Endothelial cell of umbilical vein (primary cell): ENCODE measurements around the gene TJP3. TPM values are rescaled to one million over a fixed set of nuclear protein-coding genes. Genes with fewer than 3 reads are reported as not detected.

ENCODE experiments used
- BruUV-seq: library from RNA; stranded (reverse); fragments of 400-500 nt; replicated peaks from 2 replicates; lab custom pipeline; 2021; lab: Mats Ljungman, UMichigan
- CTCF ChIA-PET: fragments of 300-600, 350-600 bp; sonication (Branson Sonifier 250); formaldehyde crosslinking; loops from one replicate; lab custom pipeline; 2021; ENCODE audit warnings: antibody characterized with exemption, inconsistent platforms; lab: Charles Lee
- POLR2A ChIA-PET: fragments of 300-600, 350-600 bp; sonication (Branson Sonifier 250); formaldehyde crosslinking; loops from one replicate; lab custom pipeline; 2021; ENCODE audit warnings: antibody characterized with exemption, inconsistent platforms; lab: Charles Lee
- DNase-seq: peaks from one replicate; pipeline ENCODE4 v3.0.0-alpha.2; 2011; ENCODE audit warnings: low read depth, low spot score
- FAIRE-seq: peaks from 2 replicates; lab custom pipeline; 2011; peaks lifted over from hg19 to GRCh38; lab: Jason Lieb, UNC
- H2AFZ ChIP-seq: 2 replicates; pipeline ENCODE4 v1.6.0; 2012; ENCODE audit warnings: low read depth, low read length, control low read depth, inconsistent platforms
- H3K27ac ChIP-seq: 2 replicates; pipeline ENCODE4 v1.5.1; 2011; ENCODE audit warnings: low read depth, mild to moderate bottlenecking, control low read depth, low read length, moderate library complexity; ENCODE audit not compliant: insufficient read depth
- H3K27me3 ChIP-seq, 2 experiments: 2 replicates each; pipeline versions ENCODE4 v1.6.0 to v1.6.1; 2011; ENCODE audit warnings: low read length in 2 of 2, mixed read lengths in 1 of 2; ENCODE audit not compliant: control insufficient read depth in 2 of 2, insufficient read depth in 2 of 2
- H3K36me3 ChIP-seq, 2 experiments: 2 replicates in 1 of 2; 3 replicates in 1 of 2; pipeline ENCODE4 v1.5.1; 2011; ENCODE audit warnings: low read length in 2 of 2, mild to moderate bottlenecking in 1 of 2, moderate library complexity in 1 of 2; ENCODE audit not compliant: control insufficient read depth in 2 of 2, insufficient read depth in 2 of 2; ENCODE audit errors: extremely low read depth in 1 of 2
- H3K4me1 ChIP-seq: 3 replicates; pipeline ENCODE4 v1.5.1; 2011; ENCODE audit warnings: mild to moderate bottlenecking, low read length; ENCODE audit not compliant: control insufficient read depth, insufficient read depth; ENCODE audit errors: extremely low read depth
- H3K4me2 ChIP-seq: 2 replicates; pipeline ENCODE4 v1.6.1; 2011; ENCODE audit warnings: low read length, control low read depth, mixed read lengths; ENCODE audit not compliant: insufficient read depth
- H3K4me3 ChIP-seq, 3 experiments: fragments of 200-600 bp in 1 of 3; sonication (generic), shearing (Covaris generic) in 1 of 3; replicated peaks in 1 of 3; 2 replicates each; pipeline ENCODE4 v1.5.1; 2011 to 2016; ENCODE audit warnings: control low read depth in 3 of 3, low read length in 3 of 3, mild to moderate bottlenecking in 2 of 3, inconsistent platforms in 1 of 3, low read depth in 1 of 3, moderate library complexity in 1 of 3; ENCODE audit not compliant: insufficient read depth in 1 of 3
- H3K79me2 ChIP-seq: 2 replicates; pipeline ENCODE4 v1.6.0; 2012; ENCODE audit warnings: low read length, inconsistent platforms; ENCODE audit not compliant: control insufficient read depth, insufficient read depth
- H3K9ac ChIP-seq: replicated peaks from 2 replicates; pipeline ENCODE3; 2011; ENCODE audit warnings: low read length, control low read depth; ENCODE audit not compliant: insufficient read depth; ENCODE audit errors: extremely low read depth
- H3K9me1 ChIP-seq: replicated peaks from 3 replicates; pipeline ENCODE4 v1.6.0; 2011; ENCODE audit warnings: mild to moderate bottlenecking, low read length; ENCODE audit not compliant: control insufficient read depth, insufficient read depth; ENCODE audit errors: extremely low read depth
- H3K9me3 ChIP-seq: replicated peaks from 2 replicates; pipeline ENCODE4 v1.5.1; 2012; ENCODE audit warnings: low read length, inconsistent platforms; ENCODE audit not compliant: control insufficient read depth, insufficient read depth
- H4K20me1 ChIP-seq: replicated peaks from 2 replicates; pipeline ENCODE3; 2011; ENCODE audit warnings: mild to moderate bottlenecking, low read length; ENCODE audit not compliant: control insufficient read depth, insufficient read depth; ENCODE audit errors: extremely low read depth
- CTCF ChIP-seq, 2 donors: IDR thresholded peaks; 1 replicate in 1 of 2; 2 replicates in 1 of 2; pipeline ENCODE4 v1.5.1; 2011; ENCODE audit warnings: low read length in 2 of 2, mild to moderate bottlenecking in 2 of 2, moderate library complexity in 2 of 2, control low read depth in 1 of 2, inconsistent platforms in 1 of 2, low read depth in 1 of 2; ENCODE audit not compliant: insufficient read depth in 1 of 2; ENCODE audit errors: extremely low read depth in 1 of 2
- EZH2 ChIP-seq: IDR thresholded peaks from 2 replicates; pipeline ENCODE4 v1.6.1; 2012; ENCODE audit warnings: borderline replicate concordance, low read depth, mild to moderate bottlenecking, moderate library complexity, low read length, inconsistent platforms; ENCODE audit not compliant: severe bottlenecking
- FOS ChIP-seq: IDR thresholded peaks from 2 replicates; pipeline ENCODE4 v1.6.1; 2011; ENCODE audit warnings: mild to moderate bottlenecking, low read length, moderate library complexity, borderline replicate concordance; ENCODE audit not compliant: insufficient read depth
- GATA2 ChIP-seq: IDR thresholded peaks from 2 replicates; pipeline ENCODE4 v1.7.0; 2011; ENCODE audit warnings: low read depth, mild to moderate bottlenecking, moderate library complexity, mixed read lengths, low read length; ENCODE audit not compliant: insufficient read length, insufficient read depth
- JUN ChIP-seq: IDR thresholded peaks from 2 replicates; pipeline ENCODE4 v1.6.1; 2011; ENCODE audit warnings: borderline replicate concordance, low read depth; ENCODE audit not compliant: insufficient read length, insufficient read depth
- MAX ChIP-seq: IDR thresholded peaks from 2 replicates; pipeline ENCODE4 v1.6.1; 2011; ENCODE audit not compliant: insufficient read depth, insufficient read length
- MYC ChIP-seq: IDR thresholded peaks from one replicate; pipeline ENCODE4 v1.6.1; 2011; ENCODE audit warnings: mild to moderate bottlenecking, low read depth, low read length
- POLR2A ChIP-seq: IDR thresholded peaks from 2 replicates; pipeline ENCODE4 v1.6.1; 2012; ENCODE audit warnings: low read depth, mild to moderate bottlenecking, control low read depth, low read length
- POLR2AphosphoS5 ChIP-seq: IDR thresholded peaks from 2 replicates; pipeline ENCODE4 v1.6.1; 2012; ENCODE audit warnings: low read depth, mild to moderate bottlenecking, control low read depth, low read length, moderate library complexity; ENCODE audit not compliant: insufficient read depth
- dilution Hi-C: fragments of 300-500 bp; cut with MboI; formaldehyde crosslinking; loops from one replicate; pipeline ENCODE4 v1.15.0; 2019; ENCODE audit warnings: low sequenced_read_pairs; ENCODE audit not compliant: extremely low pct_ligation_motif_present
- intact Hi-C: fragments of 100-400 bp; cut with micrococcal nuclease; formaldehyde crosslinking; loops from one replicate; pipeline ENCODE4 v1.10.0; 2022
- polyA plus RNA-seq, 4 experiments: library from polyadenylated mRNA; depleted of rRNA in 3 of 4; stranded (reverse) in 3 of 4; unstranded in 1 of 4; fragments of >200 nt; gene quantifications; 2 replicates each; pipeline versions ENCODE4 v1.2.1 to v1.2.3, GENCODE V29; 2011 to 2012; ENCODE audit warnings: missing spikeins in 1 of 4
- total RNA-seq: library from RNA; stranded (reverse); gene quantifications from 2 replicates; pipeline ENCODE4 v1.2.3, GENCODE V29; 2021

The TJP3 gene
- total and polyA plus RNA-seq, 2 donors (not counting 3 experiments of a cell fraction or from before 2014, with no cell fraction given): 0.10 TPM; not detected in 1

- ChIA-PET POLR2A (no interaction called here), CTCF (no interaction called here)
- no peak overlapping the region for H3K27ac ChIP-seq
- H3K4me2 ChIP-seq: no peak overlapping the region
- no peak overlapping the region for H2AFZ ChIP-seq
- peaks cover 2% of the 10 kb centered on the region for H3K9me3 ChIP-seq
- no peaks in the 10 kb centered on the region for H3K79me2 ChIP-seq
- intact Hi-C loops (no loop called here), dilution Hi-C loops (no loop called here)
- no peaks in the 10 kb centered on the region for H3K9me1 ChIP-seq
- H3K9ac ChIP-seq: no peak overlapping the region
- peaks cover 8 to 9% of the 10 kb centered on the region in 2 experiments for H3K27me3 ChIP-seq
- DNase-seq (no peak), FAIRE-seq (no peak)
- no peaks in the 10 kb centered on the region for H3K4me1 ChIP-seq
- H3K4me3 ChIP-seq: no peak overlapping the region
- H4K20me1 ChIP-seq: no peaks in the 10 kb centered on the region
- no TSS peak for BruUV-seq
- no peak for TF ChIP-seq POLR2AphosphoS5
- H3K36me3 ChIP-seq: no peaks in the 10 kb centered on the region
These were observed 76.6 kb downstream of the TJP3 start for GRCh38 chr19:3784607-3785450.

- ChIA-PET POLR2A (no interaction called here), CTCF (no interaction called here)
- H3K79me2 ChIP-seq: no peaks in the 10 kb centered on the region
- no peak overlapping the region for H3K9ac ChIP-seq
- H3K4me1 ChIP-seq: no peaks in the 10 kb centered on the region
- no peaks in the 10 kb centered on the region for H3K9me1 ChIP-seq
- peaks cover 2% of the 10 kb centered on the region for H3K9me3 ChIP-seq
- BruUV-seq: no TSS peak
- FAIRE-seq (no peak), DNase-seq (no peak)
- H3K27ac ChIP-seq: no peak overlapping the region
- H3K4me3 ChIP-seq: no peak overlapping the region
- H2AFZ ChIP-seq: no peak overlapping the region
- intact Hi-C loops (no loop called here), dilution Hi-C loops (no loop called here)
- no peak overlapping the region for H3K4me2 ChIP-seq
- peaks cover 8 to 9% of the 10 kb centered on the region in 2 experiments for H3K27me3 ChIP-seq
- no peaks in the 10 kb centered on the region for H3K36me3 ChIP-seq
- no peaks in the 10 kb centered on the region for H4K20me1 ChIP-seq
- TF ChIP-seq POLR2AphosphoS5 (no peak), EZH2 (no peak), GATA2 (no peak), POLR2A (no peak), MYC (no peak), FOS (no peak), JUN (no peak), MAX (no peak), CTCF (IDR thresholded peaks at IDR 0.05; ENCODE audit: extremely low read depth in 1 of 2, insufficient read depth in 1 of 2, low read depth in 1 of 2, low read length in 2 of 2) (no peak)
These were observed 77.3 kb downstream of the TJP3 start for GRCh38 chr19:3785451-3785937.
